Measurements from ENCODE around the gene PFKFB2.

- TF ChIP-seq POLR2A (IDR thresholded peaks at IDR 0.05) (no peak), CTCF (IDR thresholded peaks at IDR 0.05) (no peak)
Observed at GRCh38 chr1:207069858-207070506, 16.9 kb downstream of the PFKFB2 start.
